ENCODE results near the gene ALOXE3. TPM values are rescaled to one million over a fixed set of nuclear protein-coding genes. Genes with fewer than 3 reads are reported as not detected.
A peak's percentile ranks its signal among the peaks of the same experiment; 100 is the strongest.
"Not testable (repeated sequence)": the region's sequence is repeated elsewhere in the genome, so short reads cannot be mapped to it uniquely, and the experiment has no call there.

ALOXE3 gene
- total RNA-seq, 1 experiment from 2014 or later: not detected

DNA sequence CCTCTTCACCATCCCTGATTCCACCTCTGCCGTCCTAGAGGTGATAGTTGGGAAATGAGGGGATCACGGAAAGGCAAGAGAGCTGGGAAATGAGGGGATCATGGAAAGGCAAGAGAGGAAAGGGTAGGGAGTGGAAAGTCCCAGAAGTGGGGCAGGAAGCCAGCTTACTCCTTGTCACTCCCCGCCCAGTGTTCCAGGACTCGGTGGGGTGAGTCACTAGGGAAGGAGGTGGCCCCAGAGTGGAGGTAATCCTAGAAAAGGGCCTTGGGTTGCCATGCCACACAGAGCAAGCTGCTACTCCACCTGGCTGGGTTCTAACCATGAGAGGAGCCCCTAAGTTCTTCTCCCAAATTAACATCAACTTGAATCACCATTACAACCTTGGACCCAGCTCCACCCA is 14.8 kb downstream of the ALOXE3 start:
- DNase-seq (ENCODE audit: extremely low read depth, low read depth): no peak

DNA sequence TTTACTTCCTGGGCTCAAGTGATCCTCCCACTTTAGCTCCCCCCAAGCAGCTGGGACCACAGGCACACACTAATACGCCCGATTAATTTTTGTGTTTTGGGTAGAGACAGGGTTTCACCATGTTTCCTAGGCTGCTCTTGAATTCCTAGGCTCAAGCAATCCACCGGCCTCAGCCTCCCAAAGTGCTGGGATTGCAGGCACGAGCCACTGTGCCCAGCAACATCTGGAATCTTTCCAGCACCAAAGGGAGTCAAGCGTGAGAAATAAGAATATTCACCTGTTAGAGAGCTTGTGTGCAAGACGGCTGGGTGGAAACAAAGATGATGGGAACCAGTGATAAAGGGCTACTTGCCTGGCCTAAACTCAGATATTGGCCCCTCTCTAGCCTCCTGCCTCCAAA is 16.6 kb downstream of the ALOXE3 start:
- DNase-seq (ENCODE audit: extremely low read depth, low read depth): no peak

GRCh38 chr17:8100763-8101162 is 17.6 kb downstream of the ALOXE3 start:
- DNase-seq (ENCODE audit: extremely low read depth, low read depth): no peak

GRCh38 chr17:8100111-8100510 is 18.2 kb downstream of the ALOXE3 start:
- DNase-seq (ENCODE audit: extremely low read depth, low read depth): no peak

DNA sequence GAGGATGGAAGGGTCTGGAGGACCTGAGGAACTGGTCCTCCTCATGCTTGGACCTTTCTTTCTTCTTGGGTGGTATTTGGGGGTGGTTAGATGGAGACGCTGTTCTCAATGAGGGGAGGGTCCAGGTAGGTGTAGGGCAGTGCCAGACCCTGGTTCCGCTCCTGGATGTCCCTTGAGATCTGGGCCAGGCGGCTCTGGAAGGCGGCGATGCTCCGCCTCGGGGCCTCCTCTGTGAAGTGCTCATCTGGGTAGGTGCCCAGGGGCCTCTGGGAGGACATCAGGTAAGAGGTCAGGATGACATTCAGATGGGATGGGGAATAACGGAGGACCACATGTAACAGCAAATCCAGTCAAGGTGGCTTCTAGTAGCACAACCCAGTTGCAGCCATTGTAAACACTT is 21.8 kb downstream of the ALOXE3 start:
- no peak for DNase-seq (ENCODE audit: extremely low read depth, low read depth)

DNA sequence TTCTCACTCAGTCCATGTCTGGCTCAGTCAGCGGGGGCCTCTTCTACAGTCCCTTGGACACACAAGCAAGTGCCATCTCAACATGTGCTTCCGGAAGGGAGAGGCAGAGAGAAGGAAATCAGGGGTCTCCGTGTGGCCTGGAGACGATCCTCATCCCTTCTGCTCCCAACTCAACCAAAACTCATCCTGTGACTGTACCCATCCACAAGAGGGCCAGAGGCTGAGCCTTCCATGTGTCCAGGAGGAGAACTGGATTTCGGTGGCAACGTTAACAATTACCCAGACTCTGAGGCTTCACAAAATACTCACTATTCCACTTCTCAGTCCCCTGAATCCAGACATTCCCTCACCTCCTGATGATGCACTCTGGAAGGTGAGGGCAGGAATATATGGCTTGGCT is 23.0 kb downstream of the ALOXE3 start:
- no peak for DNase-seq (ENCODE audit: extremely low read depth, low read depth)

DNA sequence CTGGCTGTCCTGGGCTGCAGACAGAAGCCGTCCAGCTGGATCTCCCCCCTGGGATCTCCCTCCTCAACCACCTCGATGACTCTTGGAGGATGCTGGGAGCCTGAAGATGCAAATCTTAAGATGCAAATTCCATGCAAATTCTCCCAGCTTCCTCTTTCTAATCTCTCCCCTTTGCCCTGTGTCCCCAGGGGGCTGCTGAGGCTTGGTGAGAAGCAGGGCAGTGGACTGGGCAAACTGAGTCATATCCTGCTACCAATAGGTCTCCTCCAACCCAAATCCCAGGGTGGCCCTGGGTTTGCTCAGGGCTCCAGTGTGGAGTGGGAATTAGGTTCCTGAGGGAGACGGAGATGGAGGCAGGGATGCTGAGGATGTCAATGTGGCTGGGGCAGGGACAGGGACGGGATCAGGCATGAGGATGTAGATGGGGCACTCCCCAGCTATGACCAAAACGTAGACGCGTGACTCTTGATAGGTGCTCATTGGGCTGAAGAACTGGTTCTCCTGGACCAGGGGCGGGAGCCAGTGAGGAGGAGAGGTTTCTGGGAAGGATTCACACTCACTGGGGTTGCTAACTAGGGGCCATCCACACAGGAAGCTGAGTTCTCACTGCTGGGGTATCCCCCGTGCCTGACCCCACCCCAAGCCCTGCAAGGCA is 27.2 kb downstream of the ALOXE3 start:
- DNase-seq (ENCODE audit: extremely low read depth, low read depth): no peak

DNA sequence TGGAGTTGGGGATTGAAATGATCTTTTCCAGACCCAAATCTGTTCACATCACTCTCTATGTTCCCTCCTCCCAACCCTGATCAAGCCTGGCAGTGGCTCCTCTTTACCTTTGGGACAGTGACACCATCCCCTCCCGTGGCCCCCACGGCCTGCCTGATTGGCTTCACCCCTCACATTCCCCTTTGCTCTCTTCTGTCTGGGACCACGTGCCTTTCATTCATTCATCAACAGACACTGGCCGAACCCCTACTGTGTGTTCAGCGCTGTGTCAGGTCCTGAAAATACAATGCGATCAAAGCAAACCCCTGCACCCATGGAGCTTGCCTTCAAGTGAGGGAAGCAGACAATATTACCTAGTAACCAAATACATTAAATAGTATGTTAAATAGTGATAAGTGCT is 28.6 kb downstream of the ALOXE3 start:
- DNase-seq (ENCODE audit: extremely low read depth, low read depth): no peak

DNA sequence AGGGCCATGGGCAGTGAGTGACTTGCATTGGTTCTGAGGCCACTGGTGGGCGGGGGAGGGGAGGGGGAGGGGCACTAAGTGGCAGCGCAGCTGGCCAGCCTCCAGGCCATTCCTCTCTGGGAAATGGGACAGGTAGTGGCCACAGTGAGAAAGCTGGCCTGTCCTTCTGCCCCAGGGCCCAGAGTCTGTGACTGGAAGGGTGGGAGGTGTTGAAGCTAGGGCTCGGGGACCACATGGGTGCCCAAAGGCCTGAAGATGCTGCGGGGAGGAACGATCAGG is 30.4 kb downstream of the ALOXE3 start:
- DNase-seq (ENCODE audit: extremely low read depth, low read depth): no peak

DNA sequence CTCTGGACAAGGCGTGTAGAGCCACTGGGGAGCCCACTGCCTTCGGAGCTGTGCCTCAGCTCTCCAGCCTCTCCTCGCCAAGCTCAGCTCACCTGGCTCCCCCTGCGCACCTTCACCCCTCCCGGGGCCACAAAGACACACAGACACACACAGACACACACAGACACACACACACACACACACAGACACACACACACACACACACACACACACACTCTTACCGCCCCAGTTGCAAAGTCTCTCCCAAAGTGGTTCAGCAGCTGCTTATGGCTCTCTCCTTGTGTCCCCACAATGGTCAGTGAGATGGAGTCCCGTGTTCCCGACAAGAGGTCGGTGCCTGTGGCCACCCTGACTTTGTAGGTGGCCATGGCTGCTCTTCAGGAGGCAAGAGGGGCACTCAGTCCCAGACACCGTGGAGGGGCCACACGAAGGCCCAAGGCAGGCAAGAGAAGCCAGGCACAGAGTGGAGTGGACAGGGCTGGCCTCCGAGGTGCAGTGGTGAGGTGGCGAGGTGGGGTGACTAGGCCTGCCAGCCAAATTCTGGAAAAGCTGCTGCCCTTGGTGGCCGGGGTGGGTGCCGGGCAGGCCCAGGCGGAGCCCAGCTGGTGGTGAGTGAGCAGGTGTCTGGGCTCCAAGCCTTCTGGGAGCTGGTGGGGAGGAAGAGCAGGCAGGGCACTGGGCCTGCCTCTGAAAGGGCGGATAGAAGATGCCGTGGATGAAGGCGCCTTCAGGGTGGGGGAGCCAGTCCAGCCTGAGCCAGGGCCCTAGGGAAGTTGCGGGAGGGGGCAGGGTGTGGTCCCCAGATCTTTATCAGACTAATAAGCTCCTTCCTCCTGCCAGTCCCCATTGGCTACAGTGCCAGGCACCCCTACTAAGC is 31.0 kb downstream of the ALOXE3 start, which contains the start of gene ALOX12B:
TSS of gene ALOX12B (minus strand) at position 642 of the 877 bp plus-strand sequence. CDS start at position 368, 274 bp downstream.
- DNase-seq (ENCODE audit: extremely low read depth, low read depth): no peak

DNA sequence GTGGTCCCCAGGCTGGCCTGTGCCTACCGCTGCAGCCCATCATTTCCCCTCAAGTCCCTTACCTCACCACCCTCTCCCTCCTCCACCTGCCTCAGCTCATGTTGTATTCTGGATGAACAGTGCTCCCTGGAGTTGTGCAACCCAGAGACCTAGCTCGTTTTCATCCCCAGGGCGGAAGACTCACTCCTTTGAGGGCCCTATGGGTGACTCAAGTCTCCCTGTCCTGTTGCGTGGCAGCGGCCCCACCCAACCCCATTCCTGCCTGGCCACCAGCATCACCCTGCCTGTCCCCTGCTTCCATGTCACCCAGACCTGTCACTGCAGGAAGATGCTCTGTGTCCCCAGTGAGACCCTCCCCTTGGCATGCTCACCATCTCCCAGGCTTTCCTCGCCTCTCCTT is 34.1 kb downstream of the ALOXE3 start:
- DNase-seq (ENCODE audit: extremely low read depth, low read depth): no peak

GRCh38 chr17:8082292-8082691 is 36.0 kb downstream of the ALOXE3 start:
- DNase-seq (ENCODE audit: extremely low read depth, low read depth): no peak

- no peak for DNase-seq (ENCODE audit: extremely low read depth, low read depth)
Measured at GRCh38 chr17:8081876-8082275, 36.4 kb downstream of the ALOXE3 start.

- no peak for DNase-seq (ENCODE audit: extremely low read depth, low read depth)
Measured at GRCh38 chr17:8080799-8081219, 37.5 kb downstream of the ALOXE3 start.

DNA sequence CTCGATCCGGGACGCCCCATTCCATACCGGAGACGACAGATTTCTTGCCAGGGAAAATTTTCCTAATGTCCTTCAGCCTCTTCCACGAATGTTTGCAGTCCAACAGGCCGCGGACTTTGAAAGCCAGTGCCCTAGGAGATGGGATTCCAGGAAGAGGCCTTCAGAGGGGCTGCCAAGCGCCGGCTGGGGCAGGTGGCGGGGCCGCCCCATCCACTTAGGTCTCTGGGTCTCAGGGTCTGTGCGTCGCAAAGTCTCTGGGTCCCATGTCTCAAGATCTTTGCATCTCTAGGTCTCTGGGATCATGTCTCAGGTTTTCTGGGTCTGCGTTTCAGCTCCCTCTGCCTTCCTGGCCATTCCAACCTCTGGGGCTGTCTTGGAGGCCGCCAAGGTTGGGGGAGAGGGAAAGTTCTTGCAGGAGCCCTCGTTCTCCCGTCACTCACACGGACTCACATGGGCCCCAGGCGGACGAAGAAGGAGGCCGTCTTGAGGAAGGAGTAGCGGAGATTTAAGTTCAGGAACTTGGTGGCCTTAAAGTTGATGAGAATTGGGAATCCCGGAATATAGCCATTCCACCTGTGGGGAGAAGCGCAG is 38.0 kb downstream of the ALOXE3 start:
- no peak for DNase-seq (ENCODE audit: extremely low read depth, low read depth)

DNA sequence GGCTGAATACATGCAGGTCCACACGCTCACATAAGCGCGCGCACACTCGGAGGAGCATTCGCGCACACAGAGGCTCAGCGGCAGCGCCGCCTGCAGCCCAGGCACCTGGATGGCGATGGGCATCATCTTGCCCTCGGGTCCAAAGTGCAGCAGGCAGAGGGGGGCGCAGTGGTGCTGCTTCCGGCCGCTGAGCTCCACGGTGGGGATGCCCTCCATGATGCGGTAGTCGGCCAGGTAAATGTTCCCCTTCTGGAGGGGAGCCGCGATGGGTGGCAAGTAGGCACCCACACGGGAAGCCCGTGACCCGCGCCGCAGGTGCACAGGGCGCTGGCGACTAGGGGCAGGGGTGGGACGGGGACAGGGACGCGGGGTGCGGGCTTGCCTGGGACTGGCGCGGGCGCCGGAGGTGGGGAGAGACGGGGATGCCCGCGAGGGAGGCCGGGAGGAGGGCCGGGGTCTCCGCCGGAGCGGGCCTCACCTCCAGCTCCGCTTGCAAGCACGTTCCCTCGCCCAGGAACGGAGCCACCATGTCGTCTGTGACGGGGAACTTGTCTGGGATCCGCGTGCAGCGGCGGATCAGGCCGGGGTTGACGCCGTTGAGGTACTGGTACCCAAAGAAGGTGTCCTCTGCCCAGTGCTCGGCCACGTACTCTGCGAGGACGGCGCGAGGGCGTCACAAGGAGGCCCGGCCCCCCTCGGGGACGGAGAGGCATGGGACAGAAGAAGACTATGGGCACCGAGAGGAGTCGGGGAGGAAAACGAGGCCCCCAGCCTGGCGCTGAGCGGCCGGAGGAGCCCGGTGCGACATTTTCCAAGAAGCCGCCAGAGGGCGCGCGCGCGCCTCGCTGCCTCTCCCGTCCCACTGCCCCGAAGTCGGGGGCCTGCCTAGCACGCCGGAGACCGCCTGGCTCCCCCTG is 38.8 kb downstream of the ALOXE3 start:
- peak; percentile 65 for DNase-seq (ENCODE audit: extremely low read depth, low read depth)

GRCh38 chr17:8077939-8078338 is 40.4 kb downstream of the ALOXE3 start:
- not testable (repeated sequence) for DNase-seq (ENCODE audit: extremely low read depth, low read depth)

- no peak for DNase-seq (ENCODE audit: extremely low read depth, low read depth)
Measured at GRCh38 chr17:8076502-8077266, 41.6 kb downstream of the ALOXE3 start.

GRCh38 chr17:8075574-8076342 is 42.6 kb downstream of the ALOXE3 start:
- no peak for DNase-seq (ENCODE audit: extremely low read depth, low read depth)

All from NCI-H460 (cell line).